Keratinocyte (primary cell): ENCODE results near the gene CENPP. TPM values are rescaled to one million over a fixed set of nuclear protein-coding genes. Genes with fewer than 3 reads are reported as not detected.

ENCODE experiments used
- DNase-seq: peaks from one replicate; pipeline ENCODE4 v3.0.0-alpha.2; 2011; ENCODE audit warnings: low read depth, missing footprints, low spot score
- FAIRE-seq: peaks from 2 replicates; lab custom pipeline; 2011; peaks lifted over from hg19 to GRCh38; lab: Jason Lieb, UNC
- H2AFZ ChIP-seq: 2 replicates; pipeline ENCODE4 v1.6.0; 2012; ENCODE audit warnings: low read length, control low read depth, inconsistent platforms; ENCODE audit not compliant: control insufficient read depth
- H3K27ac ChIP-seq: 2 replicates; pipeline ENCODE4 v1.5.1; 2011; ENCODE audit warnings: low read length; ENCODE audit not compliant: control insufficient read depth, insufficient read depth
- H3K27me3 ChIP-seq: 3 replicates; pipeline ENCODE4 v1.6.0; 2011; ENCODE audit warnings: low read length; ENCODE audit not compliant: control insufficient read depth, insufficient read depth; ENCODE audit errors: extremely low read depth
- H3K36me3 ChIP-seq, 2 experiments: 2 replicates in 1 of 2; 3 replicates in 1 of 2; pipeline ENCODE4 v1.5.1; 2011; ENCODE audit warnings: low read length in 2 of 2, mild to moderate bottlenecking in 1 of 2; ENCODE audit not compliant: control insufficient read depth in 2 of 2, insufficient read depth in 2 of 2; ENCODE audit errors: extremely low read depth in 1 of 2
- H3K4me1 ChIP-seq: 3 replicates; pipeline ENCODE4 v1.5.1; 2011; ENCODE audit warnings: low read length; ENCODE audit not compliant: control insufficient read depth, insufficient read depth; ENCODE audit errors: extremely low read depth
- H3K4me2 ChIP-seq: 3 replicates; pipeline ENCODE4 v1.6.0; 2011; ENCODE audit warnings: low read depth, low read length; ENCODE audit not compliant: control insufficient read depth, insufficient read depth; ENCODE audit errors: extremely low read depth
- H3K4me3 ChIP-seq, 3 experiments: fragments of 200-600 bp in 1 of 3; sonication (generic) in 1 of 3; 2 replicates in 2 of 3; 3 replicates in 1 of 3; pipeline ENCODE4 v1.5.1; 2011 to 2016; ENCODE audit warnings: low read length in 3 of 3, mild to moderate bottlenecking in 3 of 3, control low read depth in 2 of 3, inconsistent platforms in 1 of 3, low read depth in 1 of 3, mixed read lengths in 1 of 3, mixed run types in 1 of 3, moderate library complexity in 1 of 3; ENCODE audit not compliant: control insufficient read depth in 2 of 3, insufficient read depth in 2 of 3; ENCODE audit errors: extremely low read depth in 1 of 3
- H3K79me2 ChIP-seq: 2 replicates; pipeline ENCODE4 v1.6.0; 2012; ENCODE audit warnings: low read length; ENCODE audit not compliant: control insufficient read depth, insufficient read depth
- H3K9ac ChIP-seq: 3 replicates; pipeline ENCODE4 v1.6.0; 2011; ENCODE audit warnings: low read length; ENCODE audit not compliant: control insufficient read depth, insufficient read depth; ENCODE audit errors: extremely low read depth
- H3K9me1 ChIP-seq: 3 replicates; pipeline ENCODE4 v1.6.0; 2011; ENCODE audit warnings: low read length; ENCODE audit not compliant: control insufficient read depth, insufficient read depth; ENCODE audit errors: extremely low read depth
- H3K9me3 ChIP-seq: 2 replicates; pipeline ENCODE4 v1.5.1; 2012; ENCODE audit warnings: low read depth, low read length; ENCODE audit not compliant: control insufficient read depth
- H4K20me1 ChIP-seq: 3 replicates; pipeline ENCODE4 v1.6.0; 2011; ENCODE audit warnings: low read length; ENCODE audit not compliant: control insufficient read depth, insufficient read depth; ENCODE audit errors: extremely low read depth
- CTCF ChIP-seq, 3 experiments: IDR thresholded peaks in 1 of 3; conservative IDR thresholded peaks in 1 of 3; optimal IDR thresholded peaks in 1 of 3; 2 replicates in 2 of 3; 3 replicates in 1 of 3; pipeline versions ENCODE3 to v1.5.1; 2011; ENCODE audit warnings: low read length in 3 of 3, mild to moderate bottlenecking in 3 of 3, moderate library complexity in 2 of 3, control low read depth in 1 of 3, inconsistent platforms in 1 of 3; ENCODE audit not compliant: insufficient read depth in 2 of 3; ENCODE audit errors: extremely low read depth in 1 of 3
- EZH2 ChIP-seq: IDR thresholded peaks from one replicate; pipeline ENCODE4 v1.6.1; 2012; ENCODE audit warnings: inconsistent platforms, mild to moderate bottlenecking, low read length, moderate library complexity
- dilution Hi-C: fragments of 300-500 bp; cut with MboI; formaldehyde crosslinking; loops from one replicate; pipeline ENCODE4 v1.7.0; 2020; ENCODE audit warnings: low sequenced_read_pairs; ENCODE audit not compliant: extremely low pct_ligation_motif_present
- polyA plus RNA-seq, 5 experiments: library from polyadenylated mRNA; depleted of rRNA in 3 of 5; stranded (reverse) in 3 of 5; stranded (forward) in 1 of 5; unstranded in 1 of 5; fragments of >200 nt; gene quantifications; 1 replicate in 1 of 5; 2 replicates in 3 of 5; 3 replicates in 1 of 5; pipeline versions ENCODE4 v1.2.1 to v1.2.3, GENCODE V29; 2011 to 2012; ENCODE audit warnings: missing spikeins in 2 of 5, low read depth in 1 of 5, low replicate concordance in 1 of 5

The CENPP gene
- polyA plus RNA-seq, 1 donor (not counting 4 experiments of a cell fraction or from before 2014, with no cell fraction given), result 6.7 TPM

- Histone ChIP-seq H3K9ac (no peak overlapping the region), H4K20me1 (no peaks in the 10 kb centered on the region), H2AFZ (no peak overlapping the region), H3K27me3 (no peaks in the 10 kb centered on the region), H3K9me3 (no peaks in the 10 kb centered on the region), H3K79me2 (no peaks in the 10 kb centered on the region), H3K27ac (no peak overlapping the region), H3K4me3 (no peak overlapping the region), H3K36me3 (no peaks in the 10 kb centered on the region), H3K4me2 (no peak overlapping the region), H3K9me1 (no peaks in the 10 kb centered on the region), H3K4me1 (peaks cover 17% of the 10 kb centered on the region)
- no peak for DNase-seq
- TF ChIP-seq EZH2 (no peak), CTCF (optimal IDR thresholded peaks at IDR 0.05 in 1 of 3, IDR thresholded peaks at IDR 0.05 in 1 of 3, conservative IDR thresholded peaks at IDR 0.05 in 1 of 3; ENCODE audit: extremely low read depth in 1 of 3, insufficient read depth in 2 of 3, low read length in 3 of 3) (no peak)
- dilution Hi-C loops, result no loop called here
- FAIRE-seq, result no peak
These were observed 270.2 kb downstream of the CENPP start for GRCh38 chr9:92595930-92596329.

- Histone ChIP-seq H3K79me2 (no peaks in the 10 kb centered on the region), H3K9me1 (no peaks in the 10 kb centered on the region), H4K20me1 (no peaks in the 10 kb centered on the region), H3K4me2 (no peak overlapping the region), H3K27me3 (no peaks in the 10 kb centered on the region), H3K9me3 (no peaks in the 10 kb centered on the region), H3K4me3 (no peak overlapping the region), H3K36me3 (no peaks in the 10 kb centered on the region), H3K27ac (no peak overlapping the region), H3K4me1 (peaks cover 26% of the 10 kb centered on the region), H2AFZ (no peak overlapping the region), H3K9ac (no peak overlapping the region)
- dilution Hi-C loops, result no loop called here
- no peak for FAIRE-seq
- DNase-seq, result no peak
- TF ChIP-seq EZH2, result no peak
- no peak for TF ChIP-seq CTCF (optimal IDR thresholded peaks at IDR 0.05 in 1 of 3, IDR thresholded peaks at IDR 0.05 in 1 of 3, conservative IDR thresholded peaks at IDR 0.05 in 1 of 3; ENCODE audit: extremely low read depth in 1 of 3, insufficient read depth in 2 of 3, low read length in 3 of 3)
These were observed 272.6 kb downstream of the CENPP start for GRCh38 chr9:92598382-92598781.
